ENCODE data around the gene ISY1. TPM values are rescaled to one million over a fixed set of nuclear protein-coding genes. Genes with fewer than 3 reads are reported as not detected.

Gene ISY1
- total RNA-seq, 2 donors from 2014 or later, result 59.3 to 70.9 TPM

Other genes starting within 250 kb of the ISY1 start
- gene CFAP92, start 167.0 kb downstream of the ISY1 start, total RNA-seq, result under 1 TPM in 1 of 2 donors, not detected in 1; 0.50 TPM
- gene EFCC1, start 159.8 kb downstream of the ISY1 start, total RNA-seq, result not detected
- gene GP9, start 100.3 kb downstream of the ISY1 start, total RNA-seq, result not detected
- 10 to 100 TPM; 26.1 to 49.7 TPM for gene RAB43, start 39.3 kb downstream of the ISY1 start, total RNA-seq
- gene CNBP, start 22.8 kb upstream of the ISY1 start, total RNA-seq, result 100 to 1,000 TPM; 188 to 274 TPM
- gene COPG1, start 88.5 kb upstream of the ISY1 start, total RNA-seq, result 100 to 1,000 TPM; 150 to 157 TPM
- gene HMCES, start 117.8 kb upstream of the ISY1 start, total RNA-seq, result 10 to 100 TPM; 52.5 to 55.3 TPM